Femur (tissue), 1 donor: ENCODE measurements around the gene SQOR.

Experiments
- DNase-seq: peaks from one replicate; pipeline ENCODE4 v3.0.0-alpha.2; 2017

The SQOR gene

GRCh38 chr15:45634432-45635190 is at the start of gene SQOR:
SQOR (plus strand) TSS chr15:45635029; CDS start chr15:45658924, 23,895 bp downstream.
- peak; percentile 67 for DNase-seq

GRCh38 chr15:45585069-45585791 is 49.6 kb upstream of the SQOR start:
- no peak for DNase-seq

GRCh38 chr15:45586125-45586524 is 48.7 kb upstream of the SQOR start:
- no peak for DNase-seq

GRCh38 chr15:45586601-45587094 is 48.2 kb upstream of the SQOR start:
- no peak for DNase-seq

- DNase-seq = peak; percentile 96
Observed at GRCh38 chr15:45587095-45587862, 47.5 kb upstream of the SQOR start, which contains the start of gene BLOC1S6. BLOC1S6 (plus strand) TSS chr15:45587379; CDS start chr15:45587444, 65 bp downstream.

GRCh38 chr15:45587863-45588170 is 47.0 kb upstream of the SQOR start:
- DNase-seq = no peak

GRCh38 chr15:45588219-45588875 is 46.5 kb upstream of the SQOR start:
- no peak for DNase-seq

GRCh38 chr15:45589256-45589655 is 45.6 kb upstream of the SQOR start:
- DNase-seq = no peak

- no peak for DNase-seq
Observed at GRCh38 chr15:45594319-45594718, 40.5 kb upstream of the SQOR start.

GRCh38 chr15:45594835-45595530 is 39.8 kb upstream of the SQOR start:
- DNase-seq = no peak

- DNase-seq = no peak
Observed at GRCh38 chr15:45603881-45604280, 30.9 kb upstream of the SQOR start.

- no peak for DNase-seq
Observed at GRCh38 chr15:45604326-45604725, 30.5 kb upstream of the SQOR start.

GRCh38 chr15:45606413-45606812 is 28.4 kb upstream of the SQOR start:
- no peak for DNase-seq

- no peak for DNase-seq
Observed at GRCh38 chr15:45606841-45607240, 28.0 kb upstream of the SQOR start.

GRCh38 chr15:45611305-45611704 is 23.5 kb upstream of the SQOR start:
- no peak for DNase-seq

- DNase-seq = no peak
Observed at GRCh38 chr15:45612790-45613415, 21.9 kb upstream of the SQOR start.

- no peak for DNase-seq
Observed at GRCh38 chr15:45616901-45617323, 17.9 kb upstream of the SQOR start.

- no peak for DNase-seq
Observed at GRCh38 chr15:45618813-45619212, 16.0 kb upstream of the SQOR start.

- DNase-seq = no peak
Observed at GRCh38 chr15:45628136-45628535, 6.7 kb upstream of the SQOR start.

- DNase-seq = no peak
Observed at GRCh38 chr15:45630917-45631691, 3.7 kb upstream of the SQOR start.

GRCh38 chr15:45631776-45632175 is 3.1 kb upstream of the SQOR start:
- no peak for DNase-seq
